Astrocyte (in vitro differentiated cells and primary cell): ENCODE measurements around the gene LPXN. TPM values are rescaled to one million over a fixed set of nuclear protein-coding genes. Genes with fewer than 3 reads are reported as not detected.

Experiments
- DNase-seq: peaks from one replicate; pipeline ENCODE4 v3.0.0-alpha.2; 2010; ENCODE audit warnings: low read depth
- FAIRE-seq: peaks from 2 replicates; lab custom pipeline; 2011; peaks lifted over from hg19 to GRCh38; lab: Jason Lieb, UNC
- H2AFZ ChIP-seq: 2 replicates; pipeline ENCODE4 v1.6.0; 2012; ENCODE audit warnings: low read depth, low read length, inconsistent platforms
- H3K27ac ChIP-seq: 2 replicates; pipeline ENCODE4 v1.5.1; 2011; ENCODE audit warnings: low read depth, low read length, inconsistent platforms
- H3K27me3 ChIP-seq: 2 replicates; pipeline ENCODE4 v1.6.0; 2011; ENCODE audit warnings: low read length, inconsistent platforms; ENCODE audit not compliant: insufficient read depth
- H3K36me3 ChIP-seq: 2 replicates; pipeline ENCODE4 v1.5.1; 2011; ENCODE audit warnings: low read length, inconsistent platforms; ENCODE audit not compliant: insufficient read depth
- H3K4me1 ChIP-seq: 2 replicates; pipeline ENCODE4 v1.5.1; 2011; ENCODE audit warnings: low read length, inconsistent platforms; ENCODE audit not compliant: insufficient read depth
- H3K4me2 ChIP-seq: 2 replicates; pipeline ENCODE4 v1.6.0; 2012; ENCODE audit warnings: low read length, inconsistent platforms
- H3K4me3 ChIP-seq: 2 replicates; pipeline ENCODE4 v1.5.1; 2011; ENCODE audit warnings: low read depth, mild to moderate bottlenecking, low read length, inconsistent platforms; ENCODE audit not compliant: insufficient read depth
- H3K79me2 ChIP-seq: 2 replicates; pipeline ENCODE4 v1.6.0; 2012; ENCODE audit warnings: mild to moderate bottlenecking, low read length, inconsistent platforms; ENCODE audit not compliant: insufficient read depth
- H3K9ac ChIP-seq: 2 replicates; pipeline ENCODE4 v1.6.0; 2012; ENCODE audit warnings: mild to moderate bottlenecking, low read length, inconsistent platforms
- H3K9me3 ChIP-seq: 2 replicates; pipeline ENCODE4 v1.5.1; 2012; ENCODE audit warnings: low read depth, mild to moderate bottlenecking, low read length, inconsistent platforms; ENCODE audit not compliant: insufficient read depth
- H4K20me1 ChIP-seq: 2 replicates; pipeline ENCODE4 v1.6.0; 2012; ENCODE audit warnings: low read length, inconsistent platforms; ENCODE audit not compliant: insufficient read depth
- H3K27ac Mint-ChIP-seq: one replicate; pipeline ENCODE4 v1.8.0; 2021; ENCODE audit warnings: mild to moderate bottlenecking, mixed read lengths; ENCODE audit not compliant: unreplicated experiment
- H3K27me3 Mint-ChIP-seq: one replicate; pipeline ENCODE4 v1.8.0; 2021; ENCODE audit warnings: low read depth, mixed read lengths; ENCODE audit not compliant: unreplicated experiment
- H3K36me3 Mint-ChIP-seq: one replicate; pipeline ENCODE4 v1.8.0; 2021; ENCODE audit warnings: low read depth, mixed read lengths; ENCODE audit not compliant: unreplicated experiment
- H3K4me1 Mint-ChIP-seq: one replicate; pipeline ENCODE4 v1.8.0; 2021; ENCODE audit warnings: low read depth, mixed read lengths; ENCODE audit not compliant: unreplicated experiment
- H3K4me3 Mint-ChIP-seq: one replicate; pipeline ENCODE4 v1.8.0; 2021; ENCODE audit warnings: mild to moderate bottlenecking, moderate library complexity, mixed read lengths; ENCODE audit not compliant: unreplicated experiment
- H3K9me3 Mint-ChIP-seq: one replicate; pipeline ENCODE4 v1.8.0; 2021; ENCODE audit warnings: mild to moderate bottlenecking, mixed read lengths; ENCODE audit not compliant: unreplicated experiment
- EZH2 ChIP-seq: IDR thresholded peaks from 2 replicates; pipeline ENCODE4 v1.6.1; 2012; ENCODE audit warnings: mild to moderate bottlenecking, low read length, inconsistent platforms; ENCODE audit not compliant: insufficient read depth
- total RNA-seq: library from RNA; stranded (reverse); gene quantifications from 2 replicates; pipeline ENCODE4 v1.2.1, GENCODE V29; 2021
- TF ChIP-seq, protein P1 (sequence below): IDR thresholded peaks from 2 replicates; pipeline ENCODE4 v1.5.1; 2011; ENCODE audit warnings: low read depth, mild to moderate bottlenecking, inconsistent platforms, low read length, moderate library complexity; ENCODE audit not compliant: insufficient read depth

Gene LPXN
- total RNA-seq, 1 donor from 2014 or later, result 3.7 TPM

DNA sequence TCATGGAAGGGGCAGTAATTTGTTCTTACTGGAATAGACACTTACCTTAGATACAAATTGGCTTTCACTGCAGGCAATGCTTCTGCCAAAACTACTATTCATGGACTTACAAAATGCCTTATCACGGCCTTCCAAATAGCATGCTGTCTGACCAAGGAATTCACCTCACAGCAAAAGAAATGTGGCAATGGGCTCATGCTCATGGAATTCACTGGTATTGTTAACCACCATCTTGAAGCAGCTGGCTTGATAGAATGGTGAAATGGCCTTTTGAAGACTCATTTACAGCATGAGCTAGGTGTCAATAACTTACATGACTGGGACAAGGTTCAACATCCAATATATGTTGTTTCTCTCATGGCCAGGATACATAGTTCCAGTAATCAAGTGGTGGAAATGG lies 89.7 kb downstream of the LPXN start:
- no peak overlapping the region for H3K4me3 ChIP-seq
- TF ChIP-seq EZH2, result no peak
- TF ChIP-seq, protein P1, sequence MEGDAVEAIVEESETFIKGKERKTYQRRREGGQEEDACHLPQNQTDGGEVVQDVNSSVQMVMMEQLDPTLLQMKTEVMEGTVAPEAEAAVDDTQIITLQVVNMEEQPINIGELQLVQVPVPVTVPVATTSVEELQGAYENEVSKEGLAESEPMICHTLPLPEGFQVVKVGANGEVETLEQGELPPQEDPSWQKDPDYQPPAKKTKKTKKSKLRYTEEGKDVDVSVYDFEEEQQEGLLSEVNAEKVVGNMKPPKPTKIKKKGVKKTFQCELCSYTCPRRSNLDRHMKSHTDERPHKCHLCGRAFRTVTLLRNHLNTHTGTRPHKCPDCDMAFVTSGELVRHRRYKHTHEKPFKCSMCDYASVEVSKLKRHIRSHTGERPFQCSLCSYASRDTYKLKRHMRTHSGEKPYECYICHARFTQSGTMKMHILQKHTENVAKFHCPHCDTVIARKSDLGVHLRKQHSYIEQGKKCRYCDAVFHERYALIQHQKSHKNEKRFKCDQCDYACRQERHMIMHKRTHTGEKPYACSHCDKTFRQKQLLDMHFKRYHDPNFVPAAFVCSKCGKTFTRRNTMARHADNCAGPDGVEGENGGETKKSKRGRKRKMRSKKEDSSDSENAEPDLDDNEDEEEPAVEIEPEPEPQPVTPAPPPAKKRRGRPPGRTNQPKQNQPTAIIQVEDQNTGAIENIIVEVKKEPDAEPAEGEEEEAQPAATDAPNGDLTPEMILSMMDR, result no peak
- no peak overlapping the region for H3K4me2 ChIP-seq
- FAIRE-seq (no peak), DNase-seq (no peak)
- H3K4me3 Mint-ChIP-seq, result no peak overlapping the region
- H3K9ac ChIP-seq, result no peak overlapping the region
- H3K9me3 ChIP-seq, result no peaks in the 10 kb centered on the region
- H3K27ac Mint-ChIP-seq, result no peak overlapping the region
- H3K27me3 ChIP-seq, result no peaks in the 10 kb centered on the region
- no peaks in the 10 kb centered on the region for H3K36me3 Mint-ChIP-seq
- no peaks in the 10 kb centered on the region for H3K9me3 Mint-ChIP-seq
- H3K27ac ChIP-seq, result no peak overlapping the region
- H3K4me1 ChIP-seq, result no peaks in the 10 kb centered on the region
- H4K20me1 ChIP-seq, result no peaks in the 10 kb centered on the region
- no peaks in the 10 kb centered on the region for H3K4me1 Mint-ChIP-seq
- no peaks in the 10 kb centered on the region for H3K79me2 ChIP-seq
- no peaks in the 10 kb centered on the region for H3K36me3 ChIP-seq
- H2AFZ ChIP-seq, result no peak overlapping the region
- no peaks in the 10 kb centered on the region for H3K27me3 Mint-ChIP-seq

Other genes with a start within 250 kb of the LPXN start
- not detected in 2 replicates for gene OR5B17, start 216.8 kb downstream of the LPXN start, total RNA-seq
- not detected in 2 replicates for gene OR5B3, start 169.0 kb downstream of the LPXN start, total RNA-seq
- not detected in 2 replicates for gene OR5B2, start 147.7 kb downstream of the LPXN start, total RNA-seq
- gene OR5B12, start 133.6 kb downstream of the LPXN start, total RNA-seq, result not detected in 2 replicates
- not detected in 2 replicates for gene OR5B21, start 67.8 kb downstream of the LPXN start, total RNA-seq
- 38.1 and 40.1 TPM in 2 replicates for gene ZFP91, start 3.2 kb upstream of the LPXN start, total RNA-seq
- gene CNTF, start 46.8 kb upstream of the LPXN start, total RNA-seq, result 1.4 and 1.7 TPM in 2 replicates
- not detected in 2 replicates for gene GLYAT, start 156.1 kb upstream of the LPXN start, total RNA-seq